MCF 10A (cell line): Measurements from ENCODE around the gene CELA1. TPM values are rescaled to one million over a fixed set of nuclear protein-coding genes. Genes with fewer than 3 reads are reported as not detected.
"Not testable (repeated sequence)": the region's sequence is repeated elsewhere in the genome, so short reads cannot be mapped to it uniquely, and the experiment has no call there.

Source experiments
- BruUV-seq: library from RNA; stranded (reverse); fragments of 400-500 nt; replicated peaks from 2 replicates; lab custom pipeline; 2021; lab: Mats Ljungman, UMichigan
- CTCF ChIA-PET: fragments of 300-600 bp; sonication (Branson Sonifier 250); formaldehyde crosslinking; extraction: SDS; loops from one replicate; lab custom pipeline; 2021; ENCODE audit warnings: antibody characterized with exemption, inconsistent platforms; lab: Yijun Ruan, JAX
- POLR2A ChIA-PET: fragments of 300-600, 350-650 bp; sonication (Branson Sonifier 250); formaldehyde crosslinking; extraction: SDS; loops from one replicate; lab custom pipeline; 2020; ENCODE audit warnings: antibody characterized with exemption, inconsistent platforms; lab: Yijun Ruan, JAX
- DNase-seq: peaks from one replicate; pipeline ENCODE4 v3.0.0-alpha.2; 2018; ENCODE audit not compliant: unreplicated experiment
- H3K27ac Mint-ChIP-seq: one replicate; pipeline ENCODE4 v1.8.0; 2022; ENCODE audit warnings: mild to moderate bottlenecking, low read depth, mixed read lengths; ENCODE audit not compliant: unreplicated experiment
- H3K27me3 Mint-ChIP-seq: one replicate; pipeline ENCODE4 v1.8.0; 2022; ENCODE audit warnings: mixed read lengths; ENCODE audit not compliant: insufficient read depth, unreplicated experiment
- H3K36me3 Mint-ChIP-seq: one replicate; pipeline ENCODE4 v1.8.0; 2022; ENCODE audit warnings: mild to moderate bottlenecking, moderate library complexity, mixed read lengths; ENCODE audit not compliant: insufficient read depth, unreplicated experiment
- H3K4me1 Mint-ChIP-seq: one replicate; pipeline ENCODE4 v1.8.0; 2022; ENCODE audit warnings: mixed read lengths; ENCODE audit not compliant: insufficient read depth, unreplicated experiment
- H3K4me3 Mint-ChIP-seq: one replicate; pipeline ENCODE4 v1.8.0; 2022; ENCODE audit warnings: mild to moderate bottlenecking, moderate library complexity, mixed read lengths; ENCODE audit not compliant: unreplicated experiment
- H3K9me3 Mint-ChIP-seq: one replicate; pipeline ENCODE4 v1.8.0; 2022; ENCODE audit warnings: mixed read lengths; ENCODE audit not compliant: unreplicated experiment
- intact Hi-C: fragments of 100-400 bp; cut with micrococcal nuclease; formaldehyde crosslinking; loops from 2 replicates; pipeline ENCODE4 v1.14.1; 2022
- total RNA-seq: library from RNA; stranded (reverse); gene quantifications from 2 replicates; pipeline ENCODE4 v1.2.3, GENCODE V29; 2022
- TF ChIP-seq, protein P1 (sequence below): fragments of 200-600 bp; IDR thresholded peaks from one replicate; pipeline ENCODE4 v1.8.0; 2022; ENCODE audit warnings: antibody characterized with exemption, mild to moderate bottlenecking; ENCODE audit not compliant: unreplicated experiment

CELA1 gene
- total RNA-seq, 1 experiment from 2014 or later = not detected

DNA sequence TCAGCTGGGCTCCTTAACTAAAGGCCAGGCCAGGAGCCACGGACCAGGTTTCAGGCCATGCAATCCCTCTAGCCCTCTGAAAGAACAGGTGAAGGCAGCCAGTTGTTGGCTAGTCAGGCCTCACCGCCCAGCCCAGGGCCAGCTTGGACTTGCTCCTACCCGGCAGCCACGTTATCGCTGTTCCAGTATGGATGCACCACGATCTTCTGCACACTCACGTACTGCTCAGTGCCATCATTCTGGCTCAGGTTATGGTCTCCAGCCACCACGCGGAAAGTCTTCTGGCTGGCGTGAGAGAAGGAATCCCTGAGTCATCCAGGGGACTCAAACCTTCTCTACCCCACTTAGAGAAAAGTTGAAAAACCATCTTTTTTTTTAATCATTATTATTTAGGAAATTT, 4.1 kb downstream of the CELA1 start:
- H3K27ac Mint-ChIP-seq = no peak overlapping the region
- no peak for DNase-seq
- CTCF ChIA-PET = interaction anchor here (0.6 to 6.8 kb wide), 12 partner anchors 8 to 699 kb away, joined by 3 to 110 read pairs (median 4); partner anchors contain the start of genes SLC11A2 and SMAGP
- H3K4me1 Mint-ChIP-seq = peaks cover 4% of the 10 kb centered on the region
- H3K36me3 Mint-ChIP-seq = no peaks in the 10 kb centered on the region
- POLR2A ChIA-PET = interaction anchor here (3.2 to 5.0 kb wide), 2 partner anchors 72 to 103 kb away, joined by 17 to 38 read pairs; partner anchors contain the start of genes DAZAP2 and SMAGP
- TF ChIP-seq, protein P1, sequence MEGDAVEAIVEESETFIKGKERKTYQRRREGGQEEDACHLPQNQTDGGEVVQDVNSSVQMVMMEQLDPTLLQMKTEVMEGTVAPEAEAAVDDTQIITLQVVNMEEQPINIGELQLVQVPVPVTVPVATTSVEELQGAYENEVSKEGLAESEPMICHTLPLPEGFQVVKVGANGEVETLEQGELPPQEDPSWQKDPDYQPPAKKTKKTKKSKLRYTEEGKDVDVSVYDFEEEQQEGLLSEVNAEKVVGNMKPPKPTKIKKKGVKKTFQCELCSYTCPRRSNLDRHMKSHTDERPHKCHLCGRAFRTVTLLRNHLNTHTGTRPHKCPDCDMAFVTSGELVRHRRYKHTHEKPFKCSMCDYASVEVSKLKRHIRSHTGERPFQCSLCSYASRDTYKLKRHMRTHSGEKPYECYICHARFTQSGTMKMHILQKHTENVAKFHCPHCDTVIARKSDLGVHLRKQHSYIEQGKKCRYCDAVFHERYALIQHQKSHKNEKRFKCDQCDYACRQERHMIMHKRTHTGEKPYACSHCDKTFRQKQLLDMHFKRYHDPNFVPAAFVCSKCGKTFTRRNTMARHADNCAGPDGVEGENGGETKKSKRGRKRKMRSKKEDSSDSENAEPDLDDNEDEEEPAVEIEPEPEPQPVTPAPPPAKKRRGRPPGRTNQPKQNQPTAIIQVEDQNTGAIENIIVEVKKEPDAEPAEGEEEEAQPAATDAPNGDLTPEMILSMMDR = no peak
- no peak overlapping the region for H3K4me3 Mint-ChIP-seq
- H3K27me3 Mint-ChIP-seq = no peaks in the 10 kb centered on the region
- intact Hi-C loops = no loop called here
- no TSS peak for BruUV-seq
- no peaks in the 10 kb centered on the region for H3K9me3 Mint-ChIP-seq

DNA sequence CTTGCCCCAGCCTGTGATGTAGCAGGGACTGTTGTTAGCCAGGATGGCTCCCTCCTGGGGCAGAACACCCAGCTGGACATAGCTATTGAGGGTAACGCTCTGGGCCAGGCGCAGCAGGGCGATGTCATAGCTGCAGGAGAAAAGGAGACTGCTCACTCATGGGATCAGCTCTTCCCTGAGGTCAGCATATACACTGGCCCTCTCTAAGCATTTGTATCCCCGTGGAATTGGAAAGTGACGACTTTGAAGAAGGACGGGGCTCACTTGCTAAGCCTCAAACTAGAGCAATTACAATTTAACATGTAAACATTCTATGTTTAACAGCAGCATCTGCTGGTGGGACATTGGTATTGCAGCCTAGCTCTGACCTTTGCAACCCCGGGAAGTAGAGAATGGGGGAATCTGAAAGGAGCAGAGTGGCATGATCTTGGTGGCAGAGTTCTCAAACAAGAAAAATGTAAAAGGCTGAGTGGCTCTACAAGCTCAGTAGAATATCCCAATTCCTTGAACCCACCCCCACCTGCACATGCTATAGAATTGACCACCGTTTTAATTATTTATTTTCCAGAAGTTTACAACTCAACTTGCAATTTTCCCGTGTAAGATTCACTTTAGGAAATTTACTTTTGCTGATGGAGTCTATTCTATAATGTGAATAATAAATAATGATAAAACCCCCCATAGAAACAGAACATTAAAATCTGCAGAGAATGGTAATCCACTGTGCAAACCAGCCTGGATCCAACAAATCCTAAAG, 5.0 kb downstream of the CELA1 start:
- ChIA-PET POLR2A (interaction anchor here (0.5 to 5.0 kb wide), 20 partner anchors 10 to 577 kb away, joined by 3 to 38 read pairs (median 3); partner anchors contain the start of genes ATF1, CSRNP2, DAZAP2 and SMAGP), CTCF (interaction anchor here (0.5 to 6.8 kb wide), 60 partner anchors 9 to 837 kb away, joined by 3 to 110 read pairs (median 4); partner anchors contain the start of genes ATF1, CSRNP2, DIP2B and SLC11A2)
- DNase-seq = peak; percentile 76
- Mint-ChIP-seq H3K27ac (no peak overlapping the region), H3K27me3 (no peaks in the 10 kb centered on the region), H3K4me1 (peaks cover 4% of the 10 kb centered on the region), H3K9me3 (no peaks in the 10 kb centered on the region), H3K36me3 (no peaks in the 10 kb centered on the region), H3K4me3 (no peak overlapping the region)
- TF ChIP-seq, protein P1 = peak; percentile 97
- intact Hi-C loops = loop anchor here (1.0 kb wide), 4 partner anchors 72 to 576 kb away; partner anchors contain the start of gene LETMD1
- no TSS peak for BruUV-seq

DNA sequence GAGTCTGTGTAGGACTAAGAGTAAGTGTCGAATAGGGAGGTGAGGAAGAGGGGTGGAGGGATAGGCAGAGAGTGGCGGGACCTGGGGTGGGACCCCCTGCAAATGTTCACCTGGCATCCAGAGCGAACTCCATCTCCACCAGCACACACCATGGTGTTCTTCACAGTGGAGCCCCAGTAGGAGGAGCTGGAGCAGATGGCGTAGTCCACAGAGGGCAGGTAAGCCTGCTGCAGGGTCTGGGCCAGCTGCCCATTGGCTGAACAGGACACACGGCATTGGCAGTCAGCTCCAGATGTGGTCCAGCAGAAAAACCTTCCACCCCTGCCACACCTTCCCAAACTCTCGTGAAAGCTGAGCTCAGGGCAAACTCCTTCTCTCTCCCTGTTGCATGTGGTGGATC, 6.7 kb downstream of the CELA1 start:
- no peak for DNase-seq
- BruUV-seq = no TSS peak
- ChIA-PET CTCF (interaction anchor here (0.8 to 6.8 kb wide), 10 partner anchors 9 to 478 kb away, joined by 3 to 110 read pairs (median 14); partner anchors contain the start of gene SMAGP), POLR2A (interaction anchor here (1.1 to 5.0 kb wide), 3 partner anchors 52 to 100 kb away, joined by 3 to 38 read pairs (median 17); partner anchors contain the start of genes DAZAP2, GALNT6 and SMAGP)
- TF ChIP-seq, protein P1 = no peak
- Mint-ChIP-seq H3K36me3 (no peaks in the 10 kb centered on the region), H3K27me3 (no peaks in the 10 kb centered on the region), H3K4me1 (peaks cover 4% of the 10 kb centered on the region), H3K9me3 (no peaks in the 10 kb centered on the region), H3K4me3 (no peak overlapping the region), H3K27ac (no peak overlapping the region)
- intact Hi-C loops = no loop called here

DNA sequence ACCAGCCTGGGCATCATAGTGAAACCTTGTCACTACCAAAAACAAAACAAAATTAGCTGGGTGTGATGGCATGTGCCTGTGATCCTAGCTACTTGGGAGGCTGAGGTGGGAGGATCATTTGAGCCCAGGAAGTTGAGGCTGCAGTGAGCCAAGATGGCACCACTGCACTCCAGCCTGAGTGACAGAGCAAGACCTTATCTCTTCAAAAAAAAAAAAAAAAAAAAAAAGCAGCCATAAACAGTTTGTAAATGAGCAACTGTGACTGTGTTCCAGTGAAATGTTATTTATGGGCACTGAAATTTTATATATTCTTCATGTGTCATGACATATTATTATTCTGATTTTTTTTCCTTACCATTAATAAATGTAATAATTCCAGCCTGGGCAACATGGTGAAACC, 9.1 kb downstream of the CELA1 start:
- H3K9me3 Mint-ChIP-seq, H3K4me3 Mint-ChIP-seq, DNase-seq, H3K27me3 Mint-ChIP-seq, H3K36me3 Mint-ChIP-seq, intact Hi-C loops, H3K4me1 Mint-ChIP-seq, H3K27ac Mint-ChIP-seq, BruUV-seq: not testable (repeated sequence)
- CTCF ChIA-PET = interaction anchor here (0.7 to 6.8 kb wide), 2 partner anchors 68 to 306 kb away, joined by 3 to 110 read pairs; partner anchors contain the start of gene SMAGP
- POLR2A ChIA-PET = interaction anchor here (0.6 kb wide), 1 partner anchor 97 kb away, joined by 4 read pairs; no protein-coding TSS in a partner anchor
